Motor neuron (in vitro differentiated cells): ENCODE data around the gene DDHD1. TPM values are rescaled to one million over a fixed set of nuclear protein-coding genes. Genes with fewer than 3 reads are reported as not detected.
"Not testable (repeated sequence)": the region's sequence is repeated elsewhere in the genome, so short reads cannot be mapped to it uniquely, and the experiment has no call there.

Experiments
- ATAC-seq, 8 experiments: fragments of 200-7000 bp; cut with Tn5 transposase; replicated peaks in 6 of 8; 2 replicates each; pipeline ENCODE4 v1.8.0; 2021; ENCODE audit warnings: mild to moderate bottlenecking in 8 of 8, moderate library complexity in 8 of 8
- H3K27ac ChIP-seq, 2 donors: fragments of 250-450 bp; sonication (Bioruptor Pico); 2 replicates each; pipeline ENCODE4 v1.9.0; 2021; ENCODE audit warnings: antibody characterized with exemption in 2 of 2, mild to moderate bottlenecking in 2 of 2, moderate library complexity in 1 of 2
- H3K4me1 ChIP-seq, 2 donors: fragments of 250-450 bp; sonication (Bioruptor Pico); replicated peaks in 1 of 2; 2 replicates each; pipeline ENCODE4 v1.6.1; 2021; ENCODE audit warnings: antibody characterized with exemption in 2 of 2, mild to moderate bottlenecking in 2 of 2, moderate library complexity in 1 of 2
- H3K4me3 ChIP-seq, 5 donors: fragments of 250-450 bp; sonication (Bioruptor Pico); 2 replicates each; pipeline ENCODE4 v1.9.0; 2021; ENCODE audit warnings: antibody characterized with exemption in 5 of 5, mild to moderate bottlenecking in 5 of 5, moderate library complexity in 4 of 5
- WGBS, 10 experiments: fragments of 450-650 bp; shearing (Covaris generic); methylation state at CpG; one replicate each; pipeline ENCODE4 v1.0.0; 2022; 5-methylcytosine and 5-hydroxymethylcytosine counted together
- in situ Hi-C, 9 experiments: fragments of 400-800 bp; cut with MboI; loops; one replicate each; pipeline ENCODE4 v1.15.0; 2021; ENCODE audit warnings: low sequenced_read_pairs in 9 of 9, low pct_unique_long_range_greater_than_20kb in 2 of 9; ENCODE audit not compliant: unreplicated experiment in 9 of 9
- total RNA-seq, 8 experiments: library from RNA; unstranded; fragments of 300-600 nt; gene quantifications; 2 replicates each; pipeline versions ENCODE4 v1.2.3 to v1.2.4, GENCODE V29; 2022

The DDHD1 gene
- total RNA-seq: 10 to 100 TPM; 14.1 to 43.8 (median 17.3) TPM

GRCh38 chr14:53152887-53153701 lies at the start of gene DDHD1:
Gene DDHD1, minus strand, starts transcription at chr14:53153323. Its CDS starts 225 bp downstream, at chr14:53153098.
- H3K4me1 ChIP-seq: peaks cover 11 to 23% of the 10 kb centered on the region in 2 donors
- in situ Hi-C loops: no loop called here
- peak within 1 kb of the TSS; percentile 72 to 75 for H3K27ac ChIP-seq
- H3K4me3 ChIP-seq: peak within 1 kb of the TSS; percentile 54 to 90 (median 81)
- WGBS, 10 experiments: 0 to 60% (median 2%) methylated on average over 1 to 8 of the region's 93 CpGs; no CpG with 5 or more reads in 6 of the 10 experiments
- peak; percentile 78 to 92 (median 87) for ATAC-seq

GRCh38 chr14:53195949-53196348 lies 42.8 kb upstream of the DDHD1 start:
- no peak overlapping the region for H3K4me3 ChIP-seq
- H3K27ac ChIP-seq: no peak overlapping the region
- no peak for ATAC-seq
- peaks cover 4 to 7% of the 10 kb centered on the region in 2 donors for H3K4me1 ChIP-seq
- in situ Hi-C loops: no loop called here
- WGBS, 10 experiments: 67 to 100% (median 86%) methylated on average over 1 to 5 of the region's 5 CpGs; no CpG with 5 or more reads in 2 of the 10 experiments

- Histone ChIP-seq H3K27ac (no peak overlapping the region), H3K4me3 (no peak overlapping the region), H3K4me1 (peaks cover 4 to 7% of the 10 kb centered on the region in 2 donors)
- WGBS, 10 experiments: 58 to 98% (median 86%) methylated on average over 1 to 7 of the region's 7 CpGs; no CpG with 5 or more reads in 3 of the 10 experiments
- no peak for ATAC-seq
- in situ Hi-C loops: no loop called here
These were observed 40.1 kb upstream of the DDHD1 start for GRCh38 chr14:53193193-53193592.

GRCh38 chr14:53192052-53192760 lies 39.1 kb upstream of the DDHD1 start:
- in situ Hi-C loops: no loop called here
- WGBS, 10 experiments: 0 to 73% (median 29%) methylated on average over 1 to 2 of the region's 2 CpGs; no CpG with 5 or more reads in 1 of the 10 experiments
- ATAC-seq: peak; percentile 16 to 99 (median 65)
- peak overlapping the region in 1 of 2 donors; percentile 29 for H3K27ac ChIP-seq
- no peak overlapping the region for H3K4me3 ChIP-seq
- peaks cover 4 to 7% of the 10 kb centered on the region in 2 donors for H3K4me1 ChIP-seq

- ATAC-seq: peak in 1 of 8 experiments; percentile 35
- Histone ChIP-seq H3K4me3 (no peak overlapping the region), H3K27ac (no peak overlapping the region), H3K4me1 (peaks cover 4 to 7% of the 10 kb centered on the region in 2 donors)
- in situ Hi-C loops: no loop called here
- 36 to 100% (median 64%) methylated on average over 1 to 2 of the region's 2 CpGs; no CpG with 5 or more reads in 4 of the 10 experiments for WGBS, 10 experiments
These were observed 37.8 kb upstream of the DDHD1 start for GRCh38 chr14:53190938-53191337.

- in situ Hi-C loops: no loop called here
- Histone ChIP-seq H3K27ac (no peak overlapping the region), H3K4me1 (peaks cover 4 to 7% of the 10 kb centered on the region in 2 donors), H3K4me3 (no peak overlapping the region)
- no peak for ATAC-seq
- 23 to 100% (median 61%) methylated on average over 1 to 5 of the region's 5 CpGs; no CpG with 5 or more reads in 1 of the 10 experiments for WGBS, 10 experiments
These were observed 34.9 kb upstream of the DDHD1 start for GRCh38 chr14:53187921-53188463.

GRCh38 chr14:53186532-53186931 lies 33.4 kb upstream of the DDHD1 start:
- peak in 1 of 8 experiments; percentile 33 for ATAC-seq
- 20 to 100% (median 86%) methylated on average over 1 of the region's 1 CpG; no CpG with 5 or more reads in 1 of the 10 experiments for WGBS, 10 experiments
- in situ Hi-C loops: no loop called here

GRCh38 chr14:53183611-53184010 lies 30.5 kb upstream of the DDHD1 start:
- Histone ChIP-seq H3K4me1 (no peaks in the 10 kb centered on the region), H3K27ac (no peak overlapping the region), H3K4me3 (no peak overlapping the region)
- 0 to 78% (median 62%) methylated on average over 1 to 2 of the region's 2 CpGs; no CpG with 5 or more reads in 5 of the 10 experiments for WGBS, 10 experiments
- in situ Hi-C loops: no loop called here
- ATAC-seq: peak in 2 of 8 experiments; percentile 34 to 47

More at GRCh38 chr14:53186532-53186931, 33.4 kb upstream of the DDHD1 start:
- Histone ChIP-seq H3K27ac (no peak overlapping the region), H3K4me1 (no peaks in the 10 kb centered on the region), H3K4me3 (no peak overlapping the region)

GRCh38 chr14:53183056-53183455 lies 29.9 kb upstream of the DDHD1 start:
- Histone ChIP-seq H3K4me1 (no peaks in the 10 kb centered on the region), H3K4me3 (no peak overlapping the region), H3K27ac (no peak overlapping the region)
- WGBS, 10 experiments: 17 to 100% (median 67%) methylated on average over 1 to 2 of the region's 2 CpGs; no CpG with 5 or more reads in 3 of the 10 experiments
- ATAC-seq: no peak
- in situ Hi-C loops: no loop called here

- H3K27ac ChIP-seq, in situ Hi-C loops, ATAC-seq, H3K4me3 ChIP-seq, H3K4me1 ChIP-seq: not testable (repeated sequence)
- 76 to 100% (median 92%) methylated on average over 1 to 9 of the region's 11 CpGs; no CpG with 5 or more reads in 2 of the 10 experiments for WGBS, 10 experiments
These were observed 28.4 kb upstream of the DDHD1 start for GRCh38 chr14:53181463-53182081.

- in situ Hi-C loops: no loop called here
- 70 to 91% (median 84%) methylated on average over 1 to 13 of the region's 13 CpGs for WGBS, 10 experiments
- ATAC-seq: peak in 2 of 8 experiments; percentile 27 to 56
These were observed 27.4 kb upstream of the DDHD1 start for GRCh38 chr14:53180272-53181221.

More at GRCh38 chr14:53180272-53181221, 27.4 kb upstream of the DDHD1 start:
- Histone ChIP-seq H3K4me3 (no peak overlapping the region), H3K27ac (no peak overlapping the region), H3K4me1 (peaks cover 5 to 8% of the 10 kb centered on the region in 2 donors)
